HS-5 (cell line): ENCODE results near the gene AKAP8.
"Not testable (repeated sequence)": the region's sequence is repeated elsewhere in the genome, so short reads cannot be mapped to it uniquely, and the experiment has no call there.

Experiments used
- DNase-seq: peaks from one replicate; pipeline ENCODE4 v3.0.0-alpha.2; 2012; ENCODE audit warnings: low read depth

Gene AKAP8

DNA sequence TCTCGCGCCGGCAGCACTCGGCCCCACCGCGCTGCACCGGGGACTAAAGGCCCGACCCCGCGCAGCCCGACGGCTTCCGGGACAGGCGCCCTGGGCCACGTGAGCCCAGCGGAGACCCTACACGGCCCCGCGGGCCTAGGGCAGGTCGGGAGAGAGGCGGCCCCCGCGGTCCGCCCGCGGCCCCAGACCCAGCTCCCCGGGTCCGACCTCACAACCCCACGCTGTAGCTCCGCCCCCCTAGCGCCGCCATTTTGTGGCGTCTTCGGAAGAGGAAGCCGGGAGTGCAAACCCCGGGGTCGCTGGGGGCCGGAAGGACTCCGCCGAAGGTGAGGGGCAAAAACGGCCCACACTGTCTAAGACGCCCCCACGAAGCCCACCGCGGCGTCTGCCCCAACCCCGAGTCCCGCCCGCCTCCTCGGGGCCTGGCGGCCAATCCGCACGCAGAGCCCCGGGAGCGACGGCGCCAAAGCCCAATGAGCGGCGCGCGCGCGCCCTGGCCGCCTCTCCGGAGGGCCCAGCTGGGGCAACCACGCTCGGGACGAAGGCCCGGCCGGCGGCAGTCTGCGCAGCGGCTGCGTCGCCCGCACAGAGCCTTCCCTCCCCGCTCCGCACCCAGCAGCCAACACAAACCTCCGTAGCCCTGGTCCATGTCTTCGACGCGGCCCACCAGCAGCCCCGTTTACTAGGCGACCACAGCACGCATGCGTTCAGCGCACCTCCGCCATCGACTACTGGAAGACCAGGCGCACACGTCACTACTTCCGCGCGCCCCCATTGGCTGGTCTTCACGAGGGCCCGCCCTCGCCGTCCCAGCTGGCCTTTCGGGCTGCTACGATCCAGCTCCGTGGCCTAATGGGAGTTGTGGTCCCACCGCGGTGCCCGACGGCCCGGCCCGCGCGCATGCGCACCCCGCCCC is at the start of gene AKAP8:
TSS of gene AKAP8 (minus strand) at position 705 of the 916 bp plus-strand sequence. CDS start at position 649, 56 bp downstream.
- peak; percentile 93 for DNase-seq

GRCh38 chr19:15427991-15428471 is 48.4 kb upstream of the AKAP8 start:
- DNase-seq = no peak

DNA sequence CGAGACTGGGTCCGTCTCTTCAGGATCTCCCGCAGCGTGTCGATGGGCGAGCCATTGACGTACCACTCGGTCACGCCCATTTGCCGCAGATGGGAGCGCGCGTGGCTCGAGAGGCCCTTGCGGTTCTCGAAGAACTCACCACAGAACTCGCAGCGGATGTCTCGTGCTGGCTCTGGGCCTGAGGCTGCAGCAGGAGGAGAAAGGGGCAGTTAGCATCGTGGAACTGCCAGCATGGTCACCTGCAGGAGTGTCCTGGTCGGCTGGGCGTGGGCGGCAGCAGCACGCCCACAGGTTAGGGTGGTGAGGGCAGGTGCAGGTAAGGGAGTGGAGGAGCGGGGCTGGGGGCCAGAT is 47.7 kb upstream of the AKAP8 start:
- DNase-seq = no peak

GRCh38 chr19:15426485-15427349 is 47.1 kb upstream of the AKAP8 start:
- no peak for DNase-seq

- no peak for DNase-seq
These were observed 45.8 kb upstream of the AKAP8 start for GRCh38 chr19:15425321-15425950.

- no peak for DNase-seq
These were observed 45.2 kb upstream of the AKAP8 start for GRCh38 chr19:15424692-15425272.

DNA sequence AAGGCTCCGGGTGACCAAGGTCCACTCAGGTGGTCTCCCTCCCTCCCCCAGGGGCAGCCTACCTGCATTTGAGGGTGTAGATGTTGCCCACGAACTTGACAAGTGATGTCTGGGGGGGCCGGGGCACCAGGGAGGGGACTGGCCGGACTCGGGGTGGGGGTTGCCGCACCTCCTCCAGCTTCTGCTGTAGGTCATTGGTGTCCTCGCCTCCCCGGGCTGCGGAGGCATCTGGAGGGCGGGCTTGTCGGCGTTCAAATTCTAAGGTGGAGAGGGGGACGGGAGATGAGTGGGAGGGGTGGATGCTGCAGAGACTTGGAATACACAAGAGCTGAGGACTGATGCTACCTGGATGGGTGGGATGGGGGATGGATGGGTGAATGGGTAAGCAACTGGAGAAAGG is 44.5 kb upstream of the AKAP8 start:
- DNase-seq = no peak

DNA sequence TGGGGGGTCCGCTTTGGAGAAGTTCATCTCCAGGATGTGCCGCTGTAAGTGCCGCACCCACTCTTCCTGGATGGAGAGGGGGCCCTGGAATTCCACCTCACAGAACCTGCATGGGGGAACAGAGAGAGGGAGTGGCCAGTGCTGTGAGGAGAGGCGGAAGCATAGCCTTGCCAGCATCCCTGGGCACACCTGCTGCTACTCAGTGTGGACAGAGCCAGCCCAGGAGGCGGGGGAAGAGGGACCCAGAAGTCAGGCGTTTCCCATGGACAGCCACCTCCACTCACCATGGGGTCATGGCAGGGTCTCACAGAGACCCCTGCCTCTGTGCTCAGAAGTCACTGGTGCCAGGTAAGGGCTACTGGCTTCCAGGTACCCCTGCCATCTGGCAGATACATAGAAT is 43.5 kb upstream of the AKAP8 start:
- no peak for DNase-seq

- no peak for DNase-seq
These were observed 42.9 kb upstream of the AKAP8 start for GRCh38 chr19:15422296-15423075.

GRCh38 chr19:15421721-15422260 is 42.2 kb upstream of the AKAP8 start:
- DNase-seq = no peak

GRCh38 chr19:15421136-15421695 is 41.6 kb upstream of the AKAP8 start:
- no peak for DNase-seq

- DNase-seq = peak; percentile 32
These were observed 39.9 kb upstream of the AKAP8 start for GRCh38 chr19:15419413-15420025.

DNA sequence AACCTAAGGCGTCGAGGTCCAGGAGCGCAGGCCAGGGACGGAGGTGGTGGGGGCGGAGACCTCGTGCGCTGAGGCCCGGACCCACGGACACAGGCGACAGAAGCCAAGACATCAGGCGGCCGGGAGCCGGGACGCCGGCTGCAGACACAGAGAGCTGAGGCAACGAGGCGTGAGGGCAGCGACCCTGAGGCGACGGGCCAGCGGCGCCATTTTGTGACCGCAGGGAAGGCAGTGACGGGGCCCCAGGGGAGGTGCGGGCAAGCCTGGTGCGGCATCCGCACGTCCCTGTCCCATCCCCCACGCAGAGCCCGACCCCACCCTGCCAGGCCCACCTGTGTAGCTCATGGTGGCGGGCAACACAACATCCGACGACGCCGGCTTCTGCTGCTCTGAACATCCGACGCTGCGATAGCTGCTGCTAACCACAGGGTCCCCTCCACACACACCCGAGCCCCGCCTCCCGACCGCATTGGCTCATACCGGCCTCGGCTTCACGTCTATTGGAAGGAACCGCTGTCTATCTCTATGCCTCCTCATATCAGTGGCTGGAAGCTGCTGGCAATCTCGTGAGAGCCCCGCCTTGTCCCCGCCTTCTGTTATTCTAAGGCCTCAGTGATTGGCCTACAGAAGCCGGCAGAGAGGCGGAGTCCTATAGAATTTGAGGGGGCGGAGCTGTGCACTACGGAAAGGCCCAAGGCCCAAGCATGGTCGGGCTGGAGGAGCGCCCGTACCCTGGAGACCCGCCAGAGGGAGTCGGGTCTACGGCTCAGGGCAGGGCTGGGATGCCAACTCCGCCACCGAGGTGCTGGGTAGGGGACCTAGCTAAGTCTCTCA is 39.2 kb upstream of the AKAP8 start, which contains the start of gene AKAP8L:
TSS of gene AKAP8L (minus strand) at position 410 of the 834 bp plus-strand sequence. CDS start at position 345, 65 bp downstream.
- peak; percentile 100 for DNase-seq

- DNase-seq = no peak
These were observed 38.6 kb upstream of the AKAP8 start for GRCh38 chr19:15418231-15418578.

DNA sequence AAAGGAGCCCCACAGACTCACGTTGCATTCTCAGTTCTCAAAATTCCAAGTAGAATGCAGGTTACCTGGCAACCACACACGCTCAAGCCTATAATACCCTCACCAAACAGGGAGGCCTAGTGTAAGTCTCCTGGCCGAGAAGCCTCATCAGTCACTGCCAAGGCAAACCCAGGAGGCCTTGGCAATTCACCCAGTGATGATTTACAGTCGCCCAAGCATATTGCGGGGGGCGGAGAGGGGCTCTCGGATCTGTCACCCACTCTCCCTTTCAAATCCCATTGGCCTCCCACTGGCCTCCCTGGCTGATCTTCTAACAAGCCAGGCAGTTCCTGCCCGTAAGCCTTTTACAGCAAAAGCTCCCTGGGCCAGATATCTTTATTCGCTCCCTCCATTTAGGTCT is 38.1 kb upstream of the AKAP8 start:
- DNase-seq = no peak

- no peak for DNase-seq
These were observed 33.2 kb upstream of the AKAP8 start for GRCh38 chr19:15412832-15413231.

- DNase-seq = not testable (repeated sequence)
These were observed 31.8 kb upstream of the AKAP8 start for GRCh38 chr19:15411351-15411750.

GRCh38 chr19:15404780-15405211 is 25.2 kb upstream of the AKAP8 start:
- no peak for DNase-seq
